ENCODE results near the gene GDPGP1. TPM values are rescaled to one million over a fixed set of nuclear protein-coding genes. Genes with fewer than 3 reads are reported as not detected.

GDPGP1 gene
- total and polyA plus RNA-seq, 9 of the 15 experiments (the other 6 are each of a cell fraction or from before 2014, with no cell fraction given): 0.78 to 6.1 (median 2.8) TPM

DNA sequence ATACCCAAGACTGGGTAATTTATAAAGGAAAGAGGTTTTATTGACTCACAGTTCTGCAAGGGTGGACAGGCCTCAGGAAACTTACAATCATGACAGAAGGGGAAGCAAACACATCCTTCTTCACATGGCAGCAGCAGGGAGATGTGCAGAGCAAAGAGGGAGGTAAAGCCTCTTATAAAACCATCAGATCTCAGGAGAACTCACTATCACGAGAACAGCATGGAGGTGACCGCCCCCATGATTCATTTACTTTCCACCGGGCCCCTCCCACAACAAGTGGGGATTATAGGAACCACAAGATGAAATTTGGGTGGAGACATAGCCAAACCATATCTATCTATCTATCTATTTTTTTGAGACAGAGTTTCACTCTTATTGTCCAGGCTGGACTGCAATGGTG is 5.4 kb downstream of the GDPGP1 start (continued):
- TF ChIP-seq SRF (CRISPR knock-in tag; IDR thresholded peaks at IDR 0.05) (no peak), MAFG (tag; conservative IDR thresholded peaks at IDR 0.05) (no peak), ZNF785 (CRISPR knock-in tag; IDR thresholded peaks at IDR 0.05) (no peak), FUS (optimal IDR thresholded peaks at IDR 0.05; ENCODE audit: low read depth, low read length) (no peak), TAF7 (tag; IDR thresholded peaks at IDR 0.05) (no peak), NFXL1 (CRISPR knock-in tag; IDR thresholded peaks at IDR 0.05) (no peak), ZNF79 (CRISPR knock-in tag; IDR thresholded peaks at IDR 0.05; ENCODE audit: low read depth) (no peak), RBM14 (IDR thresholded peaks at IDR 0.05; ENCODE audit: borderline replicate concordance, insufficient read depth, low read depth, low read length) (no peak), SMARCA4 (IDR thresholded peaks at IDR 0.05) (0 out of 2 replicates have a peak, but pooled peaks have one; percentile 15), FOXK2 (conservative IDR thresholded peaks at IDR 0.05 in 1 of 2, IDR thresholded peaks at IDR 0.05 in 1 of 2; ENCODE audit: low read depth in 2 of 2) (peak in 1 of 2 experiments; percentile 54; a peak in 1 of 4 replicates), SPI1 (IDR thresholded peaks at IDR 0.05; ENCODE audit: borderline replicate concordance, low read depth, low read length) (no peak), FOSL1 (tag; conservative IDR thresholded peaks at IDR 0.05) (peak; percentile 73), FOS (IDR thresholded peaks at IDR 0.05; ENCODE audit: extremely low read depth, insufficient read length) (no peak), NR4A1 (CRISPR knock-in tag; IDR thresholded peaks at IDR 0.05) (no peak), NR4A1 (tag; IDR thresholded peaks at IDR 0.05) (no peak), DNMT1 (IDR thresholded peaks at IDR 0.05) (no peak), SLC30A9 (CRISPR knock-in tag; IDR thresholded peaks at IDR 0.05) (no peak), ETS2 (tag; IDR thresholded peaks at IDR 0.05; ENCODE audit: borderline replicate concordance, poor library complexity, severe bottlenecking) (no peak), ZNF717 (CRISPR knock-in tag; IDR thresholded peaks at IDR 0.05) (no peak)
- TF ChIP-seq, protein P1, sequence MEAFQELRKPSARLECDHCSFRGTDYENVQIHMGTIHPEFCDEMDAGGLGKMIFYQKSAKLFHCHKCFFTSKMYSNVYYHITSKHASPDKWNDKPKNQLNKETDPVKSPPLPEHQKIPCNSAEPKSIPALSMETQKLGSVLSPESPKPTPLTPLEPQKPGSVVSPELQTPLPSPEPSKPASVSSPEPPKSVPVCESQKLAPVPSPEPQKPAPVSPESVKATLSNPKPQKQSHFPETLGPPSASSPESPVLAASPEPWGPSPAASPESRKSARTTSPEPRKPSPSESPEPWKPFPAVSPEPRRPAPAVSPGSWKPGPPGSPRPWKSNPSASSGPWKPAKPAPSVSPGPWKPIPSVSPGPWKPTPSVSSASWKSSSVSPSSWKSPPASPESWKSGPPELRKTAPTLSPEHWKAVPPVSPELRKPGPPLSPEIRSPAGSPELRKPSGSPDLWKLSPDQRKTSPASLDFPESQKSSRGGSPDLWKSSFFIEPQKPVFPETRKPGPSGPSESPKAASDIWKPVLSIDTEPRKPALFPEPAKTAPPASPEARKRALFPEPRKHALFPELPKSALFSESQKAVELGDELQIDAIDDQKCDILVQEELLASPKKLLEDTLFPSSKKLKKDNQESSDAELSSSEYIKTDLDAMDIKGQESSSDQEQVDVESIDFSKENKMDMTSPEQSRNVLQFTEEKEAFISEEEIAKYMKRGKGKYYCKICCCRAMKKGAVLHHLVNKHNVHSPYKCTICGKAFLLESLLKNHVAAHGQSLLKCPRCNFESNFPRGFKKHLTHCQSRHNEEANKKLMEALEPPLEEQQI (IDR thresholded peaks at IDR 0.05): no peak
- TF ChIP-seq, protein P2, sequence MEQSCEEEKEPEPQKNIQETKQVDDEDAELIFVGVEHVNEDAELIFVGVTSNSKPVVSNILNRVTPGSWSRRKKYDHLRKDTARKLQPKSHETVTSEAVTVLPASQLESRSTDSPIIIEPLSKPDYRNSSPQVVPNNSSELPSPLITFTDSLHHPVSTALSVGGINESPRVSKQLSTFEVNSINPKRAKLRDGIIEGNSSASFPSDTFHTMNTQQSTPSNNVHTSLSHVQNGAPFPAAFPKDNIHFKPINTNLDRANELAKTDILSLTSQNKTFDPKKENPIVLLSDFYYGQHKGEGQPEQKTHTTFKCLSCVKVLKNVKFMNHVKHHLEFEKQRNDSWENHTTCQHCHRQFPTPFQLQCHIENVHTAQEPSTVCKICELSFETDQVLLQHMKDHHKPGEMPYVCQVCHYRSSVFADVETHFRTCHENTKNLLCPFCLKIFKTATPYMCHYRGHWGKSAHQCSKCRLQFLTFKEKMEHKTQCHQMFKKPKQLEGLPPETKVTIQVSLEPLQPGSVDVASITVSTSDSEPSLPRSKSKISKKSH (CRISPR knock-in tag; IDR thresholded peaks at IDR 0.05): no peak
- TF ChIP-seq, protein P3, sequence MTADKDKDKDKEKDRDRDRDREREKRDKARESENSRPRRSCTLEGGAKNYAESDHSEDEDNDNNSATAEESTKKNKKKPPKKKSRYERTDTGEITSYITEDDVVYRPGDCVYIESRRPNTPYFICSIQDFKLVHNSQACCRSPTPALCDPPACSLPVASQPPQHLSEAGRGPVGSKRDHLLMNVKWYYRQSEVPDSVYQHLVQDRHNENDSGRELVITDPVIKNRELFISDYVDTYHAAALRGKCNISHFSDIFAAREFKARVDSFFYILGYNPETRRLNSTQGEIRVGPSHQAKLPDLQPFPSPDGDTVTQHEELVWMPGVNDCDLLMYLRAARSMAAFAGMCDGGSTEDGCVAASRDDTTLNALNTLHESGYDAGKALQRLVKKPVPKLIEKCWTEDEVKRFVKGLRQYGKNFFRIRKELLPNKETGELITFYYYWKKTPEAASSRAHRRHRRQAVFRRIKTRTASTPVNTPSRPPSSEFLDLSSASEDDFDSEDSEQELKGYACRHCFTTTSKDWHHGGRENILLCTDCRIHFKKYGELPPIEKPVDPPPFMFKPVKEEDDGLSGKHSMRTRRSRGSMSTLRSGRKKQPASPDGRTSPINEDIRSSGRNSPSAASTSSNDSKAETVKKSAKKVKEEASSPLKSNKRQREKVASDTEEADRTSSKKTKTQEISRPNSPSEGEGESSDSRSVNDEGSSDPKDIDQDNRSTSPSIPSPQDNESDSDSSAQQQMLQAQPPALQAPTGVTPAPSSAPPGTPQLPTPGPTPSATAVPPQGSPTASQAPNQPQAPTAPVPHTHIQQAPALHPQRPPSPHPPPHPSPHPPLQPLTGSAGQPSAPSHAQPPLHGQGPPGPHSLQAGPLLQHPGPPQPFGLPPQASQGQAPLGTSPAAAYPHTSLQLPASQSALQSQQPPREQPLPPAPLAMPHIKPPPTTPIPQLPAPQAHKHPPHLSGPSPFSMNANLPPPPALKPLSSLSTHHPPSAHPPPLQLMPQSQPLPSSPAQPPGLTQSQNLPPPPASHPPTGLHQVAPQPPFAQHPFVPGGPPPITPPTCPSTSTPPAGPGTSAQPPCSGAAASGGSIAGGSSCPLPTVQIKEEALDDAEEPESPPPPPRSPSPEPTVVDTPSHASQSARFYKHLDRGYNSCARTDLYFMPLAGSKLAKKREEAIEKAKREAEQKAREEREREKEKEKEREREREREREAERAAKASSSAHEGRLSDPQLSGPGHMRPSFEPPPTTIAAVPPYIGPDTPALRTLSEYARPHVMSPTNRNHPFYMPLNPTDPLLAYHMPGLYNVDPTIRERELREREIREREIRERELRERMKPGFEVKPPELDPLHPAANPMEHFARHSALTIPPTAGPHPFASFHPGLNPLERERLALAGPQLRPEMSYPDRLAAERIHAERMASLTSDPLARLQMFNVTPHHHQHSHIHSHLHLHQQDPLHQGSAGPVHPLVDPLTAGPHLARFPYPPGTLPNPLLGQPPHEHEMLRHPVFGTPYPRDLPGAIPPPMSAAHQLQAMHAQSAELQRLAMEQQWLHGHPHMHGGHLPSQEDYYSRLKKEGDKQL (CRISPR knock-in tag; IDR thresholded peaks at IDR 0.05; ENCODE audit: borderline replicate concordance): no peak

Measured in K562 (cell line).